K562 (cell line): Measurements from ENCODE around the gene SMARCC1. TPM values are rescaled to one million over a fixed set of nuclear protein-coding genes. Genes with fewer than 3 reads are reported as not detected.

Experiments used
- ATAC-seq: fragments of 200-7000 bp; cut with Tn5 transposase; 3 replicates; pipeline ENCODE4 v1.9.1; 2020; ENCODE audit warnings: moderate library complexity
- BruUV-seq: library from RNA; stranded (reverse); fragments of 400-500 nt; replicated peaks from 2 replicates; lab custom pipeline; 2021; lab: Mats Ljungman, UMichigan
- CTCF ChIA-PET: fragments of 300-600 bp; formaldehyde crosslinking; extraction: SDS; loops from one replicate; lab custom pipeline; 2021; ENCODE audit warnings: low intra/inter-chr PET ratio; lab: Yijun Ruan, JAX
- POLR2A ChIA-PET: fragments of 300-600, 350-650 bp; sonication (Branson Sonifier 250); formaldehyde crosslinking; extraction: SDS; loops from one replicate; lab custom pipeline; 2021; ENCODE audit warnings: antibody characterized with exemption, inconsistent platforms; lab: Yijun Ruan, JAX
- DNase-seq, 4 experiments: peaks; one replicate each; pipeline versions ENCODE4 v3.0.0 to v3.0.0-alpha.2; 2011 to 2018; ENCODE audit warnings: low spot score in 3 of 4, mixed read lengths in 3 of 4; ENCODE audit errors: extremely low read depth in 1 of 4
- FAIRE-seq: peaks from 2 replicates; lab custom pipeline; 2011; peaks lifted over from hg19 to GRCh38; lab: Jason Lieb, UNC
- H2AFZ ChIP-seq: 2 replicates; pipeline ENCODE4 v1.6.0; 2011; ENCODE audit warnings: low read depth, low read length, control low read depth, inconsistent platforms
- H3K27ac ChIP-seq: fragments of 200-600 bp; 3 replicates; pipeline ENCODE4 v1.8.0; 2011; ENCODE audit warnings: low read depth, mild to moderate bottlenecking, control low read depth, inconsistent platforms, low read length, moderate library complexity, mixed read lengths; ENCODE audit errors: extremely low read depth
- H3K27me3 ChIP-seq, 2 experiments: fragments of 300-600 bp in 1 of 2; 2 replicates in 1 of 2; 3 replicates in 1 of 2; pipeline versions ENCODE4 v1.6.0 to v1.8.0; 2011; ENCODE audit warnings: inconsistent platforms in 2 of 2, low read length in 2 of 2, mild to moderate bottlenecking in 1 of 2, mixed read lengths in 1 of 2, moderate library complexity in 1 of 2; ENCODE audit not compliant: control insufficient read depth in 2 of 2, insufficient read depth in 2 of 2
- H3K36me3 ChIP-seq: fragments of 300-600 bp; 3 replicates; pipeline ENCODE4 v1.8.0; 2011; ENCODE audit warnings: mild to moderate bottlenecking, low read length, inconsistent platforms; ENCODE audit not compliant: control insufficient read depth, insufficient read depth
- H3K4me1 ChIP-seq, 2 experiments: fragments of 200-600 bp in 1 of 2; replicated peaks in 1 of 2; 2 replicates in 1 of 2; 3 replicates in 1 of 2; pipeline versions ENCODE4 v1.5.1 to v1.8.0; 2011; ENCODE audit warnings: inconsistent platforms in 2 of 2, low read length in 2 of 2, mild to moderate bottlenecking in 1 of 2, mixed read lengths in 1 of 2, moderate library complexity in 1 of 2; ENCODE audit not compliant: control insufficient read depth in 2 of 2, insufficient read depth in 2 of 2
- H3K4me2 ChIP-seq: 2 replicates; pipeline ENCODE4 v1.6.1; 2011; ENCODE audit warnings: low read length, control low read depth, inconsistent platforms, mixed read lengths; ENCODE audit not compliant: insufficient read depth
- H3K4me3 ChIP-seq: fragments of 200-600 bp; sonication (generic), shearing (Covaris generic); 2 replicates; pipeline ENCODE4 v1.5.1; 2016; ENCODE audit warnings: control low read depth, inconsistent platforms
- H3K79me2 ChIP-seq: fragments of 200-600 bp; 3 replicates; pipeline ENCODE4 v1.8.0; 2011; ENCODE audit warnings: low read length, inconsistent platforms; ENCODE audit not compliant: control insufficient read depth, insufficient read depth
- H3K9ac ChIP-seq, 2 experiments: 2 replicates each; pipeline versions ENCODE4 v1.6.0 to v1.6.1; 2011; ENCODE audit warnings: low read depth in 2 of 2, low read length in 2 of 2, control low read depth in 1 of 2, inconsistent platforms in 1 of 2, mild to moderate bottlenecking in 1 of 2, mixed read lengths in 1 of 2; ENCODE audit not compliant: insufficient read depth in 1 of 2
- H3K9me1 ChIP-seq: one replicate; pipeline ENCODE4 v1.6.0; 2011; ENCODE audit warnings: inconsistent platforms, mild to moderate bottlenecking, low read length, moderate library complexity; ENCODE audit not compliant: control insufficient read depth, insufficient read depth
- H3K9me3 ChIP-seq: replicated peaks from 2 replicates; pipeline ENCODE4 v1.5.1; 2011; ENCODE audit warnings: low read depth, low read length, inconsistent platforms; ENCODE audit not compliant: control insufficient read depth, insufficient read depth
- H4K20me1 ChIP-seq: replicated peaks from 2 replicates; pipeline ENCODE4 v1.6.1; 2011; ENCODE audit warnings: low read length, inconsistent platforms, mixed read lengths; ENCODE audit not compliant: control insufficient read depth, insufficient read depth
- HMBOX1 ChIP-seq: sonication (generic); IDR thresholded peaks from 2 replicates; pipeline ENCODE4 v1.6.1; 2016
- PBX2 ChIP-seq, 2 experiments: IDR thresholded peaks in 1 of 2; conservative IDR thresholded peaks in 1 of 2; 2 replicates each; pipeline ENCODE4 v1.6.1; 2016; ENCODE audit warnings: low read depth in 2 of 2, mild to moderate bottlenecking in 1 of 2, missing compliant biosample characterization in 1 of 2, missing genetic modification characterization in 1 of 2, moderate library complexity in 1 of 2
- RFX1 ChIP-seq: fragments of 450-650 bp; IDR thresholded peaks from 2 replicates; pipeline ENCODE4 v1.6.1; 2016; ENCODE audit warnings: mild to moderate bottlenecking, moderate library complexity
- TARDBP ChIP-seq: fragments of 450-650 bp; IDR thresholded peaks from 2 replicates; pipeline ENCODE4 v1.6.1; 2016
- ZNF695 ChIP-seq: fragments of 450-650 bp; formaldehyde crosslinking; IDR thresholded peaks from 2 replicates; pipeline ENCODE4 v1.4.0; 2020; ENCODE audit warnings: mild to moderate bottlenecking, moderate library complexity
- WGBS: fragments of 100-300 bp; shearing (Covaris generic); methylation state at CpG from one replicate; pipeline ENCODE4 v1.1.6; 2016; ENCODE audit warnings: low coverage, mixed read lengths; ENCODE audit not compliant: insufficient coverage; ENCODE audit errors: missing lambda C conversion rate; 5-methylcytosine and 5-hydroxymethylcytosine counted together
- in situ Hi-C: fragments of 300-500 bp; cut with MboI; formaldehyde crosslinking; loops from 4 replicates; pipeline ENCODE4 v1.15.0; 2018; ENCODE audit warnings: inconsistent platforms, mixed read lengths
- intact Hi-C: fragments of 100-400 bp; cut with micrococcal nuclease; formaldehyde crosslinking; loops from 2 replicates; pipeline ENCODE4 v1.14.2; 2022
- polyA plus RNA-seq, 8 experiments: library from polyadenylated mRNA; depleted of rRNA in 4 of 8; stranded (reverse) in 5 of 8; unstranded in 3 of 8; fragments of >200 nt; fragmentation: Nextera tagmentation in 2 of 8; fragmentation: Illumina TruSeq in 1 of 8; extraction: Ambion mirVana in 2 of 8; extraction: Trizol in 1 of 8; gene quantifications; 2 replicates each; pipeline versions ENCODE4 v1.2.1 to v1.2.3, GENCODE V29; 2011 to 2014; ENCODE audit warnings: inconsistent platforms in 1 of 8, missing spikeins in 1 of 8
- total RNA-seq, 7 experiments: library from RNA; depleted of rRNA in 6 of 7; stranded (reverse); fragments of >200 nt in 6 of 7; fragmentation: Illumina TruSeq in 2 of 7; extraction: Trizol in 2 of 7; gene quantifications; 2 replicates each; pipeline versions ENCODE4 v1.2.1 to v1.2.3, GENCODE V29; 2011 to 2021; ENCODE audit warnings: low replicate concordance in 1 of 7

The SMARCC1 gene
- total and polyA plus RNA-seq, 9 of the 15 experiments (the other 6 are each of a cell fraction or from before 2014, with no cell fraction given), result 20.7 to 199 (median 66.0) TPM

GRCh38 chr3:47605652-47606051, 176.0 kb downstream of the SMARCC1 start:
- no peak overlapping the region for H3K4me3 ChIP-seq
- no peak overlapping the region for H3K4me2 ChIP-seq
- no peak for DNase-seq
- no peaks in the 10 kb centered on the region for H3K9me1 ChIP-seq
- no peaks in the 10 kb centered on the region for H3K9me3 ChIP-seq
- no peak for ATAC-seq
- FAIRE-seq, result peak; percentile 37
- peak; percentile 57; the same call in 1 of the 2 replicates for TF ChIP-seq HMBOX1
- TF ChIP-seq ZNF695 (CRISPR knock-in tag), result no peak
- H2AFZ ChIP-seq, result no peak overlapping the region
- ChIA-PET POLR2A (interaction anchor here (0.6 kb wide), 1 partner anchor 11 kb away, joined by 4 read pairs; no protein-coding TSS in a partner anchor), CTCF (no interaction called here)
- H3K27me3 ChIP-seq, result no peaks in the 10 kb centered on the region
- H3K36me3 ChIP-seq, result peaks cover 91% of the 10 kb centered on the region
- no TSS peak for BruUV-seq
- intact Hi-C loops (no loop called here), in situ Hi-C loops (no loop called here)
- no peaks in the 10 kb centered on the region for H3K4me1 ChIP-seq
- H4K20me1 ChIP-seq, result no peaks in the 10 kb centered on the region; the same call in 1 of the 2 replicates
- 26% methylated on average over 2 of the region's 2 CpGs for WGBS
- H3K9ac ChIP-seq, result no peak overlapping the region
- H3K27ac ChIP-seq, result no peak overlapping the region
- no peaks in the 10 kb centered on the region; the same call in 2 of the 3 replicates for H3K79me2 ChIP-seq

DNA sequence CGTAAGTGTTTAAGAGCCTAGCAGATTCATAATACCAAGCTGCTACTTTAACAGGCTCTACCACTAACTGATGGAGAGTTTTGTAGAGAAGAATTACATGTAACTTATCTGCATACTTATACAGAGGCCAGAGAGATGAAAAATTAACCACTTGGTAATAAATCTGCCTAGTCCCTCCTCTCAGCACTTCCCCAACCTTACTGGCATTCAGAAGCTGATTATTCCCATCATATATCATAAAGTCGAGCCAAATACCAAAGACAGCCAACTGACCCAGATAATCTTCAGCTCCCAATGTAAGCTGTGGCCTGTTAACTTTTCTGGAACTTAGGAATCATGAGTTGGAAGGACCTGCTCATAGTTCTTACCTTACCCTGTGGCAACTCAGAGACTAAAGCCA, 177.5 kb downstream of the SMARCC1 start:
- no peak overlapping the region for H3K4me2 ChIP-seq
- FAIRE-seq (no peak), DNase-seq (no peak)
- H3K27ac ChIP-seq, result no peak overlapping the region
- in situ Hi-C loops, result no loop called here
- intact Hi-C loops, result no loop called here
- no peaks in the 10 kb centered on the region for H3K9me1 ChIP-seq
- no peak overlapping the region for H2AFZ ChIP-seq
- H3K9me3 ChIP-seq, result no peaks in the 10 kb centered on the region
- WGBS, result 95% methylated on average over 2 of the region's 2 CpGs
- H3K36me3 ChIP-seq, result peaks cover 92% of the 10 kb centered on the region
- no TSS peak for BruUV-seq
- H3K4me1 ChIP-seq, result no peaks in the 10 kb centered on the region
- no peaks in the 10 kb centered on the region for H3K27me3 ChIP-seq
- ChIA-PET CTCF (no interaction called here), POLR2A (interaction anchor here (0.5 to 1.0 kb wide), 5 partner anchors 21 to 197 kb away, joined by 3 to 4 read pairs (median 3); no protein-coding TSS in a partner anchor)
- no peaks in the 10 kb centered on the region for H4K20me1 ChIP-seq
- TF ChIP-seq RFX1, result no peak
- TF ChIP-seq TARDBP, result no peak
- TF ChIP-seq PBX2 (CRISPR knock-in tag; IDR thresholded peaks at IDR 0.05; ENCODE audit: low read depth), result no peak
- peak; percentile 53 for TF ChIP-seq PBX2 (tag; conservative IDR thresholded peaks at IDR 0.05; ENCODE audit: low read depth)
- TF ChIP-seq, all 486 proteins: peak for 1
- Histone ChIP-seq H3K9ac (no peak overlapping the region), H3K79me2 (no peaks in the 10 kb centered on the region; the same call in 2 of the 3 replicates), H3K4me3 (no peak overlapping the region)
- ATAC-seq, result no peak
